HG03575 (cell line): Measurements from ENCODE around the gene APP.

Experiments used
- ATAC-seq: cut with Tn5 transposase; IDR thresholded peaks from one replicate; pipeline ENCODE4 v1.9.1; 2021; ENCODE audit not compliant: unreplicated experiment, insufficient number of reproducible peaks, low FRiP score; ENCODE audit errors: extremely low read depth

The APP gene

DNA sequence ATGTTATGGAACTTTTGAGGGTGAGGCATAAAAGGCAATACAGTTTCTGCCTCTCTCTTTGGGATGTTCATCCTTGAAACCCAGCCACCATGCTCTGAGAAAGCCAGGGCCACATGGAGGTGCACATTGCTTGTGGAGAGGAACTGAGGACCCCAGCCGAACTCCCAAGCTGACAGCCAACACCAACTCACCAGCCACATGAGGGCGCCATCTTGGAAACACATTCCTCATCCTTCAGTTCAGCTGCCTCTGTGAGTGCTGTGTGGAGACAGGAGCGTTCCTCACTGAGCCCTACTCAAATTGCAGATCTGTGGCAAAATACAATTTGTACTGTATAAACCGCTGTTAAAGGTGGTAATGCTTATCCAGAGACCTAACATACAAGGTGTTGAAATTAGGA is 298.3 kb downstream of the APP start:
- ATAC-seq, result no peak

DNA sequence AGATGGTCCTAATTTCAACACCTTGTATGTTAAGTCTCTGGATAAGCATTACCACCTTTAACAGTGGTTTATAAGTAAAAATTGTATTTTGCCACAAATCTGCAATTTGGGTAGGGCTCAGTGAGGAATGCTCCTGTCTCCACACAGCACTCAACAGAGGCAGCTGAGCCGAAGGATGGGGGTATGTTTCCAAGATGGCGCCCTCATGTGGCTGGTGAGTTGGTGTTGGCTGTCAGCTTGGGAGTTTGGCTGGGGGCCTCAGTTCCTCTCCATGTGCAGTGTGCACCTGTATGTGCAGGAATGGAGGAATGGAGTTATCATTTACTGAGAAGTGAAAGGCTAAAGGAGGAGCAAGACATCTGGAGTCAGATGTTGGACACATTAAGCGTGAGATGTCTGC is 299.0 kb downstream of the APP start:
- no peak for ATAC-seq

DNA sequence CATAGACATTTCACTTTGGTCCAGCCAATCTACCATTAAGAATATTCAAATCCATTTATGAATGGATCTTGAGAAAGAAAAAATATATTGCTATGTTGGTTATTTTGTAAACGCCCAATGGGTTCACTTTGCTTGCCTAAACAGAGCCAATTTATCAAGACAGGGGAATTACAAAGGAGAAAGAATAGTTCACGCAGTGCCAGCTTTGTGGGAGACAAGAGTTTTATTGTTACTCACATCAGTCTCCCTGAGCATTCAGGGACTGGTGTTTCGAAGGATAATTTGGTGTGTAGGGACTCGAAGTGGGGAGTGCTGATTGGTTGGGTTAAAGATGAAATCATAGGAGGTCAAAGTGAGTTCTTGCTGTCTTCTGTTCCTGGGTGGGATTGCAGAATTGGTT is 300.5 kb downstream of the APP start:
- no peak for ATAC-seq

- no peak for ATAC-seq
Observed at GRCh38 chr21:25867061-25867460, 303.5 kb downstream of the APP start.

DNA sequence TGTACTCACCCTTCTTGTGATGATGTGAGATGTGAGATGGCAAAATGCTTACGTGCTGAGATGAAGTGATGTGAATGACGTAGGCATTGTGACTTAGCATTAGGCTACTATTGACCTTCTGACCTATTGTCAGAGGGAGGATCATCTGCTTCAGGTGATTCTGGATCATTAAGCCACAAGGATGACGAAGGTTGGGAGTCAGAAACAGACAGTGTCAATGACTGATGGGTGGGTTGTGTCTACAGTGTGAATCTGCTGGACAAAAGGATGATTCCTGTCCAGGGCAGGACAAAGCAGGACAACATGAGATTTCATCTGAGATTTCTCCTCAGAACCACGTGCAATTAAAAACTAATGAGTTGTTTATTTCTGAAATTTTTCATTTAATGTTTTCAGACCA is 306.8 kb downstream of the APP start:
- ATAC-seq, result no peak

DNA sequence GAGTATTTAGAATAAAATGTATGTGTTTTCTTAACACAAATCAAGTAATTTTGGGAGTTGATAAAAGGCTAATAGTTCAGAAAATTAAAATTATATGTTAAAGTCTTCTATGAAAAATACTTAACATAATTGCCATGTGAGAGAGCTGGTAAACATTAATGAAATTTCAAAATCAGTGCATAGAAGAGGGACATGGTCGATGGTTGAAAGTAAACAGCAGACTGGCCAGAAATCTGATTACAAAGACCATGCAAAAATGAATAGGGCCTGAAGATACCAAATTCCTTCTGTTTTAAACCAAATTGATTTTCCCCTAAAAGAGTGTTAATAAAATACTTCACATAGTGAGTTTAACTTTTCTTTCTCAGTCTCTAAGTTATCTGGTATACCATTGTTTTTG is 307.5 kb downstream of the APP start:
- no peak for ATAC-seq

- no peak for ATAC-seq
Observed at GRCh38 chr21:25862596-25862995, 308.0 kb downstream of the APP start.

GRCh38 chr21:25862112-25862511 is 308.5 kb downstream of the APP start:
- ATAC-seq, result no peak

DNA sequence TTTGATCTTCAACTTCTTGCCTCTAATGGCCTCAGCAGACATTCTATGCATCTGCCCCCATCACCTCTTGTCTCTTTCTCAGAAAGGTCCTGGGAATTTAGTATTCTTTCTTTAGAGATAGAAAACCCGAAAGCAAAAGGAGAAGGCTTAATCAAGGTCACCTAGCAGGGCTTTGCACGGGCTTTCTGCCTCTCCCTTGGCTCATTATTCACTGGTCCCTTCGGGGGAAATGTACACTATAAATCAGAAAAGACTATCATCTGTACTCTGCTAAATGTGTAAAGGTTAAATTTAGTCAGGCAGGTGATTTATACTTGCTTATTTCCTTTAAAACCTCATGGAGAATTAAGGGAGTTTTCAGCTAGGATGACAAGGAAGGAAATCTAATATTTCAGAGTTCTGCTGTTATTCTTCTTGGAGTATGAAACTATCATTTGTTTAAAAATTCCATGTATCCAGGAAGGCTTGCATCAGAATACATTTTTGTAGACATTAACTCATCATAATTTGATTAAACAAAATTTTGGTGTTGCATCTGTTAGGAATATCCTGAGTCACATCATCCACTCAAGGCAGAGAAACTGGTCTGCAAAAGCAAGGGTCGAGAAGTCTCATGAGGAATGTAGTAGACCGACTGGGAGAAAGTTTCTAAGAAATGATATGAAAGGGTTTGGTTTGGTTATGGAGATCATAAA is 311.2 kb downstream of the APP start:
- no peak for ATAC-seq

- ATAC-seq, result no peak
Observed at GRCh38 chr21:25858325-25858724, 312.2 kb downstream of the APP start.

DNA sequence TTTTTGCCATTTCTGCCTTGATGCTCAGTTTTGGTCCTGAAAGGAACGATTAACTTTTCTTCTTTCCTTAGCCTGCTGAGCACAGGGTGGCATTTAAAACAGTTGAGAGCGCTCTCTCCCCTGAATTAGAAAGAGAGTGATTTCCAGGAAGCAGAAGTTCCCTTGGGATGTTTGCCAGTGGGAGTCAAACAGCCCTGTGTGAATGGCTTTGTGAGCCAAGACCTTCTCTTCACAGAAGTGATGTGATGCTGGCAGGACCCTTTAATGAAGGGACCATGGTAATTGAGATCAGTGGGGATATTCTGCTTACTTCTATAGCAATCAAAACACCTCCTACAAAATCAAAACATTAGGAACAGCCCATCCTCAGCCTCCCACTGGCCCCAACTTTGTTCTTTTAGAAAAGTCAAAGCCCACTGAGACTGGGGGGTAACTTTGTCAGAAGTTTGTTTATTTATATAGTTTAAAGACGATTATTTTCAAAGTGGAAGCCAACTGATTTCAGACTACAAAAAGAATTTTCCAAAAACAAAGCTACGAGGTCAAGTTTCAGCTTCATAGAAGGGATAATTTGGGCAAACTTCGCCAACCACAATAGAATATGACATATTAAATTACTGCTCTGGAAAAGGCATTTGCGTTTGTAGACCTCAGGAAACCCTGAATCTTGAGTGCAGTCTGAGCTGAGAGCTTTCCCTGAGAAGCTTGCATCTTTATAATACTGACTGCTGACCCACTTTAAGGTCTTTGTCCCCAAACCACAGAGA is 313.1 kb downstream of the APP start:
- ATAC-seq, result no peak

GRCh38 chr21:25855576-25855975 is 315.0 kb downstream of the APP start:
- no peak for ATAC-seq

DNA sequence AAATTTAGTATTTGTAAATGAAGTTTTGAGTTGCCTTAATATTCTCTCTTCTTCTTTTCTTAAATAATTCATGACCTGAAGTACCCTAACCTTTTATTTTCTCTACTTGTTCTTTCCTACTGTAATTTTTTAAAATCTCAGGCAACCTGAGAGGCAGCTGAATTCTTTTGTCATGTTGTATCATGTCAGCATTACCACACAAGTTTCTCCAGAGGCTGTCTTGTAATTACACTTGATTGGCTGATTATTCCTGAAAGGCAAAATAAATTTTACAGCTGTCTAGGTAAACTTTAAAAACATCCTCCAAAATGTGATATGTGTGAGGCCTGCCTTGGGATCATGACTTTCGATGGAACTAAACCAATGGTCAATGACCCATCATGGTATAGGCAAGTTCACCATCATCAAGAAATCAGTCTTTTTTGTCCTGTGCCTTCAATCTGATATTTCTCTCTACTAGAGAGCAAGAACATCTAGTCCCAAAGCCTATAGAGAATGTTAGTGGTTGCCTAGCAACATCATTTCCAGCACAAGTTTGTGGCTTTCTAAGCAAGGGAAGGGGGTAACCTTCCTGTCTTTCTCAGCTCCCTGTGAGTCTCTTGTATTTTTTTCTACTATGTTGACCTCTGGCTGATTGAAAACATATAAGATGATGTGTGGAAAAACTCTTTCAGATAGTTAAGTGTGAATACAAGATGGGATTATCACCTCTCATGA is 320.3 kb downstream of the APP start:
- ATAC-seq, result no peak

DNA sequence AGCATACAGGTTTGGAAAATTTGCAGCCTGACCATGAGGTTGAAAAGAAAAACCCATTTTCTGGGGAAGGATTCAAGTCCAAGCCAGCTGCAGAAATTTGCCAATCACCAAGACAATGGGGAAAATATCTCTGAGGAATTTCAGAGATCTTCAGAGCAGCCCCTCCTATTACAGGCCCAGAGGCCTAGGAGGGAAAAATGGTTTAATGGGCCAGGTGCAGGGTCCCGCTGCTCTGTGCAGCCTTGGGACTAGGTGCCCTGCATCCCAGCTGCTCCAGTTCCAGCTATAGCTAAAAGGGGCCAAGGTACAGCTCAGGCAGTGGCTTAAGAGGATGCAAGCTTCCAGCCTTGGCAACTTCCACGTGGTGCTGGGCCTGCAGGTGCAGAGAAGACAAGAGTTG is 322.3 kb downstream of the APP start:
- ATAC-seq, result no peak

DNA sequence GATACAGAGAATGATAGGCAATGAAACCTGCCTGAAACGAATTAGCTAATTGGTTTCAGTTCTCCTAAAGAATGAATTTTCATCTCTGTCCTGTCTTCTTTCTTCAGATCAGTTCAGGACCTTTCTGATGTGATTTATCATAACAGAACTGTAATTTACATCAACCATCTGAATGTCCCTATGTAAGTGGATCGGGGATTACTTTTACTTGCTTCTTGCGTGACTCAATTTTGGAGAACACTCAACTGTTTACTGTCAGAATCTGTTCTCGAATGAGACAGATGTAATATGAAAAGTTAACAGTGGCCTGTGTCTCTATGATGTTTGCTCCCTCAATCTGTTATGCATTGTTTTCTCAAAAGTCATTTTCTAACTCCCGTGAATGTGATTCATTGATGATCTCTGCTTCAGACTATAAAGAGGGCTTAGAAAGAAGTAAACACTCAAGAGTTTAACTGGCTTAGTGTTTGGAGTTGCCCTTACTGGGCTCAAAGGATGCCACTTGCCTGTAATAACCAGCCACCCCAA is 324.8 kb downstream of the APP start:
- ATAC-seq, result no peak

DNA sequence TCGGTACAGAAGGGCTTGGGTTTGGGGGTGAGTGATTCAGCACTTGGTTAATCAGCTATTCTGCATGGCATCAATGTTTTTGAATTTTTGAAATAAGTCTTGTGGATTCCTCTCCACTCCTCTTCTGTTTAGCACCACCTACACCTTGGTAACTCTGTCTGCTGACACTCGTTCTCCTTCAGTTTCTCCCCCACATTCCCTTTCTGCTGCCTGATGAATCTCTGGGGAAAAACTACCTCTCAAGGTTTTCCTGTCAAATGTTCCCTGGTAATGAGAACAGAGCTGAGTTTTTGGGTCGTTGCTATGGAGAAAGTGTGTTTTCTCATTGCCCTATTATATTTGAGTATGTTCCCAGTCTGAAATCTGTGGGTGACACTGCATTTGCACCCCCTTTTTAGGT is 327.6 kb downstream of the APP start:
- no peak for ATAC-seq

GRCh38 chr21:25838809-25839208 is 331.8 kb downstream of the APP start:
- no peak for ATAC-seq

DNA sequence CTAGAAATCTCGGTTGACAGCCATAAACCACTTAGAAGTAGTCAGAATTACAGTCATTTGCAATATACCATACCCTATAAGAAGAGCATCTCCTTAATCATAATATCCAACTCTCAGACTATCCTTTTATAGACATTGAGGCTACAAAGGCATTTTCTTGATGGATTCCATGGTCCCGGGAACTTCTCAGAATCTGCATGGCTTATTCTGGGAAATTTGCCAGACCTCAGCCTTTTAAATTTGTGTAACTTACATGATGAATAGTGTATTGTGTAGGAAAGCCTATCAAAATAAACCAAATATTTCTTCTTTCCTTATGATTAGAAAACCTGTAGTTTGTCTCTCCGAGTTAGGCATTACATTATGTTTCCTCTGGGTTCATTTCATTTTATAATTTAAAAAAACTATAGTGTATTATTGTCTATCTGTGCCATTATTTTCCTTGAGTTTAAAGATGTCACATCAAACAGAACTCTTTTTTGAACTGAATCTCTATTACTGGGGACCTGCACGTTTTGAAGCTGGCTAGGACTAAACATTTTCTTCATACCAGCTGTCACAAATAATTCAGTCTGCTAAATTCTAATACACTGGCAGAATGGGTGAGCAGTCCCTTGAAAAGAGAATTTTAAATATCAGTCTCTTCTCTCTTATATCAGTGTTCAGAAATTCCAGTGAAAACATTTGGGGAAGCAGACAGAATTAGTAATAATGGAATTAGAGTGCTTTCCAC is 332.9 kb downstream of the APP start:
- no peak for ATAC-seq

DNA sequence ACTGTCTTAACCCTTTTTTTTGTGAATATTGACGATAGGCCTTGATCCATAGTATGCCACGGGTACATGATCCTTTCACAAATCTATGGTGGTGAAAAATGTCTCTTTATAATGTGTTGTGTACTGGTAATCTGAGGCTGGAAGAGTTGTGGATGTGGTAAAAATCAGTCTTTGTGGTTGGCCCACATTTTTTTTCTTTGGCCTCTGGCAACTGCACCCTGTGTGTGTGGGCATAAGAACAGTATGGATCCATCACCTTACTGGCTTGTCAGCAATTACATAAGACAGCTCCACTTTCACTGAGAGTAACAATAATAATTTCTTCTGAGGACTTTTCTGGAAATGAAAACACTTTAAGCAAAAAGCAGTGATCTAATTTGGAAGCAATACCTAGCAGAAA is 334.2 kb downstream of the APP start:
- no peak for ATAC-seq
